Naive thymus-derived CD4-positive, alpha-beta T cell (primary cell): ENCODE data around the gene LRRC56. TPM values are rescaled to one million over a fixed set of nuclear protein-coding genes. Genes with fewer than 3 reads are reported as not detected.

Experiments
- ATAC-seq: fragments of 150-1000 bp; cut with Tn5 transposase; 2 replicates; pipeline ENCODE4 v1.10.0; 2021; ENCODE audit warnings: mild to moderate bottlenecking, moderate library complexity
- CTCF ChIA-PET: fragments of 350-600 bp; sonication (Branson Sonifier 250); formaldehyde crosslinking; loops from one replicate; lab custom pipeline; 2021; ENCODE audit warnings: antibody characterized with exemption; lab: Charles Lee
- POLR2A ChIA-PET: fragments of 350-600 bp; sonication (Branson Sonifier 250); formaldehyde crosslinking; loops from one replicate; lab custom pipeline; 2021; ENCODE audit warnings: antibody characterized with exemption, inconsistent platforms; lab: Charles Lee
- DNase-seq, 9 donors: peaks; one replicate each; pipeline versions ENCODE4 v3.0.0 to v3.0.0-alpha.2; 2020 to 2022; ENCODE audit warnings: mixed read lengths in 1 of 9
- H3K27ac ChIP-seq: one replicate; pipeline ENCODE4 v1.7.0; 2013; ENCODE audit warnings: mild to moderate bottlenecking, low read depth, low read length, moderate library complexity
- H3K27me3 ChIP-seq, 2 donors: one replicate each; pipeline ENCODE4 v1.7.0; 2013; ENCODE audit warnings: low read length in 2 of 2, mild to moderate bottlenecking in 2 of 2, moderate library complexity in 2 of 2; ENCODE audit not compliant: control insufficient read depth in 2 of 2, insufficient read depth in 2 of 2
- H3K36me3 ChIP-seq, 3 experiments: 1 replicate in 2 of 3; 2 replicates in 1 of 3; pipeline ENCODE4 v1.7.0; 2013; ENCODE audit warnings: low read length in 3 of 3, mild to moderate bottlenecking in 3 of 3, moderate library complexity in 1 of 3; ENCODE audit not compliant: insufficient read depth in 3 of 3, control insufficient read depth in 2 of 3
- H3K4me1 ChIP-seq, 2 donors: one replicate each; pipeline ENCODE4 v1.7.0; 2013; ENCODE audit warnings: low read length in 2 of 2, mild to moderate bottlenecking in 2 of 2, moderate library complexity in 1 of 2; ENCODE audit not compliant: control insufficient read depth in 2 of 2, insufficient read depth in 2 of 2
- H3K4me3 ChIP-seq: 2 replicates; pipeline ENCODE4 v1.7.0; 2013; ENCODE audit warnings: mild to moderate bottlenecking, low read length
- H3K9me3 ChIP-seq, 3 experiments: 1 replicate in 2 of 3; 2 replicates in 1 of 3; pipeline ENCODE4 v1.7.0; 2013; ENCODE audit warnings: low read length in 3 of 3; ENCODE audit not compliant: control insufficient read depth in 2 of 3
- H3K27ac Mint-ChIP-seq, 9 donors: one replicate each; pipeline ENCODE4 v1.8.0; 2020 to 2022; ENCODE audit warnings: mixed read lengths in 9 of 9, mild to moderate bottlenecking in 8 of 9, moderate library complexity in 5 of 9, inconsistent platforms in 2 of 9
- H3K27me3 Mint-ChIP-seq, 5 donors: one replicate each; pipeline ENCODE4 v1.8.0; 2021 to 2022; ENCODE audit warnings: mixed read lengths in 5 of 5, mild to moderate bottlenecking in 1 of 5
- H3K36me3 Mint-ChIP-seq, 5 donors: one replicate each; pipeline ENCODE4 v1.8.0; 2020 to 2022; ENCODE audit warnings: mixed read lengths in 5 of 5, mild to moderate bottlenecking in 3 of 5, inconsistent platforms in 1 of 5
- H3K4me1 Mint-ChIP-seq, 7 donors: one replicate each; pipeline ENCODE4 v1.8.0; 2020 to 2022; ENCODE audit warnings: mixed read lengths in 7 of 7, mild to moderate bottlenecking in 3 of 7, inconsistent platforms in 1 of 7
- H3K4me3 Mint-ChIP-seq, 10 donors: one replicate each; pipeline ENCODE4 v1.8.0; 2020 to 2022; ENCODE audit warnings: mild to moderate bottlenecking in 10 of 10, mixed read lengths in 10 of 10, moderate library complexity in 6 of 10, inconsistent platforms in 2 of 10
- H3K9me3 Mint-ChIP-seq, 11 donors: one replicate each; pipeline ENCODE4 v1.8.0; 2020 to 2022; ENCODE audit warnings: mixed read lengths in 11 of 11, mild to moderate bottlenecking in 4 of 11, inconsistent platforms in 1 of 11, moderate library complexity in 1 of 11
- intact Hi-C, 2 donors: fragments of 100-400 bp; cut with micrococcal nuclease; formaldehyde crosslinking; loops; one replicate each; pipeline ENCODE4 v1.15.1; 2023
- polyA plus RNA-seq, 2 donors: library from polyadenylated mRNA; unstranded; fragments of 300-500 nt; fragmentation: Illumina TruSeq; gene quantifications; one replicate each; pipeline ENCODE4 v1.2.3, GENCODE V29; 2021
- total RNA-seq, 6 experiments: library from RNA in 5 of 6; stranded (reverse) in 5 of 6; gene quantifications; 1 replicate in 5 of 6; 2 replicates in 1 of 6; pipeline ENCODE4 v1.2.3 and lab custom pipeline; 2021 to 2026

LRRC56 gene
- total and polyA plus RNA-seq, 7 experiments from 2014 or later = 0.35 to 5.1 (median 3.1) TPM

- Mint-ChIP-seq H3K27ac (no peak overlapping the region), H3K27me3 (no peaks in the 10 kb centered on the region), H3K36me3 (peaks cover 0 to 8% (median 0%) of the 10 kb centered on the region in 5 donors), H3K9me3 (peaks cover 0 to 14% (median 5%) of the 10 kb centered on the region in 11 donors), H3K4me3 (no peak overlapping the region), H3K4me1 (peaks cover 2 to 8% (median 4%) of the 10 kb centered on the region in 7 donors)
- intact Hi-C loops = no loop called here
- Histone ChIP-seq H3K4me3 (no peak overlapping the region), H3K27ac (no peak overlapping the region), H3K36me3 (no peaks in the 10 kb centered on the region), H3K27me3 (no peaks in the 10 kb centered on the region), H3K4me1 (peaks cover 4% of the 10 kb centered on the region in 2 donors), H3K9me3 (peaks cover 0 to 5% (median 0%) of the 10 kb centered on the region in 3 experiments)
- ChIA-PET POLR2A (interaction anchor here (0.8 kb wide), 1 partner anchor 67 kb away, joined by 4 read pairs; no protein-coding TSS in a partner anchor), CTCF (no interaction called here)
- DNase-seq = no peak
- ATAC-seq = no peak
Observed at GRCh38 chr11:520428-521176, 16.7 kb upstream of the LRRC56 start.

GRCh38 chr11:521177-521688, 16.1 kb upstream of the LRRC56 start:
- H3K4me3 Mint-ChIP-seq = no peak overlapping the region
- H3K27me3 ChIP-seq = no peaks in the 10 kb centered on the region
- H3K36me3 ChIP-seq = no peaks in the 10 kb centered on the region
- peaks cover 0 to 5% (median 0%) of the 10 kb centered on the region in 3 experiments for H3K9me3 ChIP-seq
- peaks cover 0 to 13% (median 4%) of the 10 kb centered on the region in 11 donors for H3K9me3 Mint-ChIP-seq
- H3K27ac ChIP-seq = no peak overlapping the region
- ATAC-seq (no peak), DNase-seq (no peak)
- POLR2A ChIA-PET = interaction anchor here (1.2 kb wide), 1 partner anchor 12 kb away, joined by 3 read pairs; no protein-coding TSS in a partner anchor
- H3K27me3 Mint-ChIP-seq = no peaks in the 10 kb centered on the region
- H3K4me1 Mint-ChIP-seq = peaks cover 2 to 8% (median 4%) of the 10 kb centered on the region in 7 donors
- CTCF ChIA-PET = interaction anchor here (0.5 kb wide), 1 partner anchor 219 kb away, joined by 6 read pairs; no protein-coding TSS in a partner anchor
- intact Hi-C loops = no loop called here
- H3K27ac Mint-ChIP-seq = no peak overlapping the region
- H3K36me3 Mint-ChIP-seq = peaks cover 0 to 5% (median 0%) of the 10 kb centered on the region in 5 donors
- no peak overlapping the region for H3K4me3 ChIP-seq
- peaks cover 4% of the 10 kb centered on the region in 2 donors for H3K4me1 ChIP-seq

- Histone ChIP-seq H3K36me3 (peaks cover 0 to 3% (median 0%) of the 10 kb centered on the region in 3 experiments), H3K27me3 (no peaks in the 10 kb centered on the region), H3K9me3 (no peaks in the 10 kb centered on the region), H3K4me3 (no peak overlapping the region), H3K27ac (no peak overlapping the region), H3K4me1 (no peaks in the 10 kb centered on the region)
- H3K36me3 Mint-ChIP-seq = peaks cover 0 to 3% (median 0%) of the 10 kb centered on the region in 5 donors
- no peaks in the 10 kb centered on the region for H3K27me3 Mint-ChIP-seq
- POLR2A ChIA-PET = no interaction called here
- no peak overlapping the region for H3K4me3 Mint-ChIP-seq
- DNase-seq = no peak
- H3K9me3 Mint-ChIP-seq = no peaks in the 10 kb centered on the region
- no peaks in the 10 kb centered on the region for H3K4me1 Mint-ChIP-seq
- H3K27ac Mint-ChIP-seq = no peak overlapping the region
- ATAC-seq = no peak
- CTCF ChIA-PET = no interaction called here
- intact Hi-C loops = no loop called here
Observed at GRCh38 chr11:526192-526591, 11.1 kb upstream of the LRRC56 start.

GRCh38 chr11:528166-528814, 9.0 kb upstream of the LRRC56 start:
- Histone ChIP-seq H3K4me3 (no peak overlapping the region), H3K27ac (no peak overlapping the region), H3K9me3 (no peaks in the 10 kb centered on the region), H3K4me1 (no peaks in the 10 kb centered on the region), H3K36me3 (peaks cover 0 to 24% (median 0%) of the 10 kb centered on the region in 3 experiments), H3K27me3 (no peaks in the 10 kb centered on the region)
- no peak for DNase-seq
- intact Hi-C loops = no loop called here
- CTCF ChIA-PET = no interaction called here
- Mint-ChIP-seq H3K4me1 (no peaks in the 10 kb centered on the region), H3K9me3 (no peaks in the 10 kb centered on the region), H3K4me3 (no peak overlapping the region), H3K36me3 (peaks cover 0 to 6% (median 0%) of the 10 kb centered on the region in 5 donors), H3K27me3 (no peaks in the 10 kb centered on the region), H3K27ac (no peak overlapping the region)
- POLR2A ChIA-PET = no interaction called here
- no peak for ATAC-seq

- H3K9me3 ChIP-seq = no peaks in the 10 kb centered on the region
- H3K27ac ChIP-seq = no peak overlapping the region
- Mint-ChIP-seq H3K27me3 (no peaks in the 10 kb centered on the region), H3K36me3 (peaks cover 0 to 6% (median 0%) of the 10 kb centered on the region in 5 donors), H3K4me1 (peaks cover 0 to 3% (median 0%) of the 10 kb centered on the region in 7 donors), H3K4me3 (no peak overlapping the region), H3K9me3 (no peaks in the 10 kb centered on the region), H3K27ac (no peak overlapping the region)
- peaks cover 0 to under 1% of the 10 kb centered on the region in 2 donors for H3K4me1 ChIP-seq
- intact Hi-C loops = no loop called here
- no peak for ATAC-seq
- POLR2A ChIA-PET = no interaction called here
- no peaks in the 10 kb centered on the region for H3K27me3 ChIP-seq
- no peak overlapping the region for H3K4me3 ChIP-seq
- no peak for DNase-seq
- CTCF ChIA-PET = no interaction called here
- peaks cover 0 to 30% (median 0%) of the 10 kb centered on the region in 3 experiments for H3K36me3 ChIP-seq
Observed at GRCh38 chr11:528815-529727, 8.3 kb upstream of the LRRC56 start.

GRCh38 chr11:529728-530411, 7.5 kb upstream of the LRRC56 start:
- ChIA-PET CTCF (no interaction called here), POLR2A (no interaction called here)
- H3K4me3 Mint-ChIP-seq = no peak overlapping the region
- Histone ChIP-seq H3K4me1 (peaks cover 5 to 6% of the 10 kb centered on the region in 2 donors), H3K4me3 (no peak overlapping the region), H3K9me3 (no peaks in the 10 kb centered on the region), H3K27ac (no peak overlapping the region), H3K36me3 (peaks cover 0 to 30% (median 0%) of the 10 kb centered on the region in 3 experiments), H3K27me3 (no peaks in the 10 kb centered on the region)
- H3K9me3 Mint-ChIP-seq = no peaks in the 10 kb centered on the region
- no peak overlapping the region for H3K27ac Mint-ChIP-seq
- H3K27me3 Mint-ChIP-seq = no peaks in the 10 kb centered on the region
- intact Hi-C loops = no loop called here
- no peak for ATAC-seq
- peaks cover 0 to 6% (median 0%) of the 10 kb centered on the region in 5 donors for H3K36me3 Mint-ChIP-seq
- H3K4me1 Mint-ChIP-seq = peaks cover 0 to 3% (median 0%) of the 10 kb centered on the region in 7 donors
- DNase-seq = no peak
